SK-N-SH (cell line): Measurements from ENCODE around the gene CTU1. TPM values are rescaled to one million over a fixed set of nuclear protein-coding genes. Genes with fewer than 3 reads are reported as not detected.

Source experiments
- CTCF ChIA-PET: fragments of 300-600, 350-600 bp; formaldehyde crosslinking; extraction: SDS; loops from one replicate; lab custom pipeline; 2021; lab: Yijun Ruan, JAX
- POLR2A ChIA-PET: fragments of 350-600 bp; sonication (Branson Sonifier 250); formaldehyde crosslinking; extraction: SDS; loops from one replicate; lab custom pipeline; 2020; ENCODE audit warnings: antibody characterized with exemption, inconsistent platforms; lab: Yijun Ruan, JAX
- DNase-seq: peaks from one replicate; pipeline ENCODE4 v3.0.0; 2012
- H2AFZ ChIP-seq: fragments of 200-600 bp; sonication (generic); 2 replicates; pipeline ENCODE4 v1.8.1; 2016; ENCODE audit warnings: antibody characterized with exemption, mild to moderate bottlenecking, low read depth
- H3F3A ChIP-seq: fragments of 200-600 bp; sonication (generic); replicated peaks from 2 replicates; pipeline ENCODE3; 2016; ENCODE audit warnings: antibody characterized with exemption, mild to moderate bottlenecking; ENCODE audit not compliant: insufficient read depth
- H3K27ac ChIP-seq, 2 experiments: fragments of 200-500 bp in 1 of 2; fragments of 200-600 bp in 1 of 2; sonication (Bioruptor generic) in 1 of 2; sonication (generic), shearing (Covaris generic) in 1 of 2; 2 replicates each; pipeline versions ENCODE4 v1.5.1 to v1.6.1; 2014 to 2016; ENCODE audit warnings: low read depth in 2 of 2, inconsistent platforms in 1 of 2, low read length in 1 of 2, mild to moderate bottlenecking in 1 of 2, mixed read lengths in 1 of 2
- H3K27me3 ChIP-seq: fragments of 200-600 bp; sonication (generic), shearing (Covaris generic); 2 replicates; pipeline ENCODE4 v1.6.1; 2016; ENCODE audit warnings: mixed run types; ENCODE audit not compliant: insufficient read depth
- H3K36me3 ChIP-seq, 2 experiments: fragments of 200-500 bp in 1 of 2; fragments of 200-600 bp in 1 of 2; sonication (Bioruptor generic) in 1 of 2; sonication (generic) in 1 of 2; replicated peaks in 1 of 2; 2 replicates each; pipeline versions ENCODE3 to v1.5.1; 2014 to 2016; ENCODE audit warnings: low read length in 1 of 2, mild to moderate bottlenecking in 1 of 2; ENCODE audit not compliant: insufficient read depth in 2 of 2, control insufficient read depth in 1 of 2
- H3K4me1 ChIP-seq, 2 experiments: fragments of 200-500 bp in 1 of 2; fragments of 200-600 bp in 1 of 2; sonication (Bioruptor generic) in 1 of 2; sonication (generic), shearing (Covaris generic) in 1 of 2; 2 replicates each; pipeline versions ENCODE4 v1.5.1 to v1.6.1; 2014 to 2016; ENCODE audit warnings: low read depth in 1 of 2, low read length in 1 of 2, mixed run types in 1 of 2; ENCODE audit not compliant: insufficient read depth in 2 of 2, control insufficient read depth in 1 of 2
- H3K4me2 ChIP-seq: fragments of 200-600 bp; sonication (generic), shearing (Covaris generic); 2 replicates; pipeline ENCODE4 v1.6.1; 2017; ENCODE audit warnings: mixed run types
- H3K4me3 ChIP-seq, 2 experiments: fragments of 200-500 bp in 1 of 2; fragments of 200-600 bp in 1 of 2; sonication (Bioruptor generic) in 1 of 2; sonication (generic), shearing (Covaris generic) in 1 of 2; 2 replicates each; pipeline versions ENCODE4 v1.5.1 to v1.8.1; 2014 to 2016; ENCODE audit warnings: low read depth in 2 of 2, inconsistent platforms in 1 of 2, low read length in 1 of 2, mild to moderate bottlenecking in 1 of 2, mixed read lengths in 1 of 2, moderate library complexity in 1 of 2
- H3K79me2 ChIP-seq: fragments of 200-600 bp; sonication (generic); 2 replicates; pipeline ENCODE4 v1.8.1; 2017; ENCODE audit warnings: mild to moderate bottlenecking; ENCODE audit not compliant: insufficient read depth
- H3K9ac ChIP-seq: fragments of 200-600 bp; sonication (generic); 2 replicates; pipeline ENCODE4 v1.6.1; 2017; ENCODE audit warnings: mixed run types
- H3K9me2 ChIP-seq: fragments of 200-600 bp; sonication (generic); 2 replicates; pipeline ENCODE4 v1.6.1; 2017; ENCODE audit warnings: mixed run types
- H3K9me3 ChIP-seq: fragments of 200-600 bp; sonication (generic); 2 replicates; pipeline ENCODE4 v1.6.1; 2017; ENCODE audit warnings: mixed run types, mild to moderate bottlenecking, moderate library complexity
- H4K20me1 ChIP-seq: fragments of 200-600 bp; sonication (generic); 2 replicates; pipeline ENCODE4 v1.6.1; 2017; ENCODE audit warnings: mild to moderate bottlenecking, mixed run types; ENCODE audit not compliant: insufficient read depth
- CHD2 ChIP-seq: fragments of 150-350 bp; IDR thresholded peaks from 2 replicates; pipeline ENCODE4 v1.6.1; 2018; ENCODE audit warnings: low read length; ENCODE audit not compliant: partially characterized antibody
- CTCF ChIP-seq: fragments of 200-600 bp; sonication (generic); IDR thresholded peaks from 2 replicates; pipeline ENCODE4 v1.6.1; 2017; ENCODE audit warnings: antibody characterized with exemption, mild to moderate bottlenecking, moderate library complexity
- EZH2phosphoT487 ChIP-seq: fragments of 200-600 bp; sonication (generic); IDR thresholded peaks from 2 replicates; pipeline ENCODE4 v1.6.1; 2017; ENCODE audit warnings: low read depth, mixed run types, mild to moderate bottlenecking, antibody characterized with exemption, moderate library complexity, borderline replicate concordance
- FOXJ3 ChIP-seq: sonication (generic); formaldehyde crosslinking; IDR thresholded peaks from 2 replicates; pipeline ENCODE4 v1.5.1; 2020; ENCODE audit warnings: mild to moderate bottlenecking, missing genetic modification reagents
- FOXM1 ChIP-seq: IDR thresholded peaks from 2 replicates; pipeline ENCODE4 v1.4.0; 2012; ENCODE audit warnings: low read depth, mild to moderate bottlenecking
- JUND ChIP-seq: IDR thresholded peaks from 2 replicates; pipeline ENCODE4 v1.4.0; 2012
- TAF1 ChIP-seq: IDR thresholded peaks from 2 replicates; pipeline ENCODE4 v1.6.1; 2012; ENCODE audit warnings: low read depth, mild to moderate bottlenecking, low read length, moderate library complexity, borderline replicate concordance
- YY1 ChIP-seq: IDR thresholded peaks from 2 replicates; pipeline ENCODE4 v1.4.0; 2012; ENCODE audit warnings: low read depth, mild to moderate bottlenecking
- WGBS: methylation state at CpG from one replicate; pipeline ENCODE4 v1.1.6; 2017; ENCODE audit warnings: low lambda C conversion rate; 5-methylcytosine and 5-hydroxymethylcytosine counted together
- polyA plus RNA-seq, 3 experiments: library from polyadenylated mRNA; depleted of rRNA; stranded (reverse); fragments of >200 nt; gene quantifications; 2 replicates each; pipeline ENCODE4 v1.2.3, GENCODE V29; 2012

CTU1 gene
- polyA plus RNA-seq, 1 of the 3 experiments (the other 2 are of a cell fraction): 8.8 TPM

GRCh38 chr19:51114087-51114729 is 6.0 kb upstream of the CTU1 start (continued):
- no peak for TF ChIP-seq FOXM1
- TF ChIP-seq, all 33 proteins: peak for 0

GRCh38 chr19:51111606-51112005 is 3.4 kb upstream of the CTU1 start:
- H3K27me3 ChIP-seq: peaks cover 47% of the 10 kb centered on the region
- no peak overlapping the region for H3K9ac ChIP-seq
- WGBS: 4% methylated on average over 6 of the region's 6 CpGs
- H3K9me2 ChIP-seq: no peaks in the 10 kb centered on the region
- no peak overlapping the region for H3K27ac ChIP-seq
- TF ChIP-seq CTCF (peak; percentile 22; the same call in 1 of the 2 replicates), JUND (no peak)
- H3K4me3 ChIP-seq: no peak overlapping the region
- ChIA-PET CTCF (no interaction called here), POLR2A (no interaction called here)
- H3K36me3 ChIP-seq: no peaks in the 10 kb centered on the region
- H3K79me2 ChIP-seq: peaks cover 13% of the 10 kb centered on the region
- H3K9me3 ChIP-seq: no peaks in the 10 kb centered on the region
- no peak overlapping the region for H2AFZ ChIP-seq
- H3K4me1 ChIP-seq: peaks cover 0 to 12% of the 10 kb centered on the region in 2 experiments; a peak in 2 of 4 replicates
- H3F3A ChIP-seq: no peaks in the 10 kb centered on the region
- H4K20me1 ChIP-seq: no peaks in the 10 kb centered on the region
- no peak overlapping the region for H3K4me2 ChIP-seq
- no peak for DNase-seq

GRCh38 chr19:51110666-51110971 is 2.4 kb upstream of the CTU1 start:
- Histone ChIP-seq H3K9me3 (no peaks in the 10 kb centered on the region), H3K4me2 (no peak overlapping the region), H3K27me3 (peaks cover 37% of the 10 kb centered on the region; the same call in 1 of the 2 replicates), H3K27ac (no peak overlapping the region), H4K20me1 (no peaks in the 10 kb centered on the region), H3K79me2 (peaks cover 23% of the 10 kb centered on the region), H3K9ac (no peak overlapping the region), H2AFZ (no peak overlapping the region), H3K36me3 (no peaks in the 10 kb centered on the region), H3K9me2 (no peaks in the 10 kb centered on the region), H3K4me1 (peaks cover 0 to 12% of the 10 kb centered on the region in 2 experiments; a peak in 2 of 4 replicates), H3F3A (no peaks in the 10 kb centered on the region), H3K4me3 (no peak overlapping the region)
- 0% methylated on average over 1 of the region's 1 CpG for WGBS
- no peak for DNase-seq
- ChIA-PET CTCF (interaction anchor here (1.6 kb wide), 1 partner anchor 48 kb away, joined by 4 read pairs; no protein-coding TSS in a partner anchor), POLR2A (no interaction called here)
- TF ChIP-seq FOXJ3 (CRISPR knock-in tag) (no peak), YY1 (no peak), CHD2 (no peak), TAF1 (no peak), EZH2phosphoT487 (no peak)
